GM23338 (cell line): ENCODE results near the gene UGT1A3.

Experiments used
- CREB1 ChIP-seq: fragments of 250-450 bp; sonication (Bioruptor Pico); IDR thresholded peaks from 2 replicates; pipeline ENCODE4 v1.5.0; 2020; ENCODE audit warnings: low read depth, mild to moderate bottlenecking, moderate library complexity
- EZH2 ChIP-seq: fragments of 200-600 bp; sonication (generic); IDR thresholded peaks from one replicate; pipeline ENCODE4 v1.8.0; 2017; ENCODE audit warnings: antibody characterized with exemption, mild to moderate bottlenecking, low read depth; ENCODE audit not compliant: unreplicated experiment
- EZH2phosphoT487 ChIP-seq: fragments of 200-600 bp; sonication (generic); IDR thresholded peaks from one replicate; pipeline ENCODE4 v1.8.1; 2018; ENCODE audit warnings: antibody characterized with exemption; ENCODE audit not compliant: unreplicated experiment
- JUNB ChIP-seq: IDR thresholded peaks from one replicate; pipeline ENCODE4 v1.6.1; 2016; ENCODE audit warnings: antibody characterized with exemption; ENCODE audit not compliant: unreplicated experiment
- NANOG ChIP-seq: IDR thresholded peaks from 2 replicates; pipeline ENCODE4 v1.6.1; 2016; ENCODE audit warnings: antibody characterized with exemption, borderline replicate concordance
- POLR2AphosphoS5 ChIP-seq: IDR thresholded peaks from 2 replicates; pipeline ENCODE4 v1.6.1; 2016; ENCODE audit warnings: antibody characterized with exemption, low read depth
- STAT1 ChIP-seq: IDR thresholded peaks from one replicate; pipeline ENCODE4 v1.6.1; 2016; ENCODE audit warnings: antibody characterized with exemption; ENCODE audit not compliant: unreplicated experiment
- ZNF114 ChIP-seq: fragments of 250-450 bp; sonication (Bioruptor Pico); IDR thresholded peaks from 2 replicates; pipeline ENCODE4 v1.5.0; 2020; ENCODE audit warnings: mild to moderate bottlenecking, moderate library complexity
- ZNF331 ChIP-seq: fragments of 250-450 bp; sonication (Bioruptor Pico); IDR thresholded peaks from 2 replicates; pipeline ENCODE4 v1.5.0; 2020; ENCODE audit warnings: low read depth, mild to moderate bottlenecking, moderate library complexity
- TF ChIP-seq, protein P1 (sequence below), 2 experiments: fragments of 200-600 bp in 1 of 2; sonication (generic) in 1 of 2; conservative IDR thresholded peaks; 2 replicates each; pipeline versions ENCODE4 v1.5.1 to v1.6.1; 2016 to 2017; ENCODE audit warnings: antibody characterized with exemption in 2 of 2, low read depth in 2 of 2, mild to moderate bottlenecking in 2 of 2, moderate library complexity in 1 of 2
- TF ChIP-seq, protein P2 (sequence below): IDR thresholded peaks from 2 replicates; pipeline ENCODE4 v1.6.1; 2016; ENCODE audit warnings: antibody characterized with exemption
- TF ChIP-seq, protein P3 (sequence below): IDR thresholded peaks from one replicate; pipeline ENCODE4 v1.6.1; 2018; ENCODE audit warnings: antibody characterized with exemption; ENCODE audit not compliant: unreplicated experiment
- TF ChIP-seq, protein P4 (sequence below): fragments of 250-450 bp; sonication (Bioruptor Pico); IDR thresholded peaks from 2 replicates; pipeline ENCODE4 v1.5.0; 2020; ENCODE audit warnings: mild to moderate bottlenecking, moderate library complexity

DNA sequence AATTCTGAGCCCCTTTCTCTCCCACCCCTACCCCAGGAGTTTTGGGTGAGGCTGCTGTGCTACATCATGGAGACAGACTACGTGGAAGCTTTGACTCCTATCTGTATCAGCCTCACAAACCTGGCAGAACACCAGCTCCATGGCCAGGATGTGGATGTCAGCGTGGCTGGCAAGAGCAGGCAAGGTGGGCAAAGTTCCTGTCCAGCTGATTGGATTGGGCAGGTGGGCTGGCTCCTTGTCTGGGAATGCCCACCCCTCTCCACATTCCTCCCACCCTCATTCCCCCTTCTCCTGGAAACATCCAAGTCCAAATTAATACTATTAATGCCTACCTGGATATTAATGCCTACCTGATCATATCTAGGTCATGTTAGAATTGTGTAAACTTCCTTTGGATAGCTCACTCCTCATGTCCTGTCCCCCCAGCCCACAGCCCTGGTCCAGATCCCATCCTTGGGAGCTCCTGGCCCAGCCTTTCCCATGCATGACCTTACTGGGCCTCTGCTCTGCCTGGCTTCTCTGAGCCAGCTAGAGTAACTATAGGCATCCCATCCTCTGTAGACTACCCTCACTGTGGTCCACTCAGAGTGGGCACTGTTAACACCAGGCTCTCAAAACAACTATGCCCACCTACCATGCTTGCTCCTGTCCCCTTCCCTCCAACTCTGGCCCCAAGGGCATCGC is 73.4 kb downstream of the UGT1A3 start:
- TF ChIP-seq, protein P1, sequence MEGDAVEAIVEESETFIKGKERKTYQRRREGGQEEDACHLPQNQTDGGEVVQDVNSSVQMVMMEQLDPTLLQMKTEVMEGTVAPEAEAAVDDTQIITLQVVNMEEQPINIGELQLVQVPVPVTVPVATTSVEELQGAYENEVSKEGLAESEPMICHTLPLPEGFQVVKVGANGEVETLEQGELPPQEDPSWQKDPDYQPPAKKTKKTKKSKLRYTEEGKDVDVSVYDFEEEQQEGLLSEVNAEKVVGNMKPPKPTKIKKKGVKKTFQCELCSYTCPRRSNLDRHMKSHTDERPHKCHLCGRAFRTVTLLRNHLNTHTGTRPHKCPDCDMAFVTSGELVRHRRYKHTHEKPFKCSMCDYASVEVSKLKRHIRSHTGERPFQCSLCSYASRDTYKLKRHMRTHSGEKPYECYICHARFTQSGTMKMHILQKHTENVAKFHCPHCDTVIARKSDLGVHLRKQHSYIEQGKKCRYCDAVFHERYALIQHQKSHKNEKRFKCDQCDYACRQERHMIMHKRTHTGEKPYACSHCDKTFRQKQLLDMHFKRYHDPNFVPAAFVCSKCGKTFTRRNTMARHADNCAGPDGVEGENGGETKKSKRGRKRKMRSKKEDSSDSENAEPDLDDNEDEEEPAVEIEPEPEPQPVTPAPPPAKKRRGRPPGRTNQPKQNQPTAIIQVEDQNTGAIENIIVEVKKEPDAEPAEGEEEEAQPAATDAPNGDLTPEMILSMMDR (conservative IDR thresholded peaks at IDR 0.05; ENCODE audit: low read depth in 2 of 2), result no peak
- TF ChIP-seq EZH2phosphoT487, result no peak
- no peak for TF ChIP-seq EZH2
- no peak for TF ChIP-seq POLR2AphosphoS5
- TF ChIP-seq, protein P2, sequence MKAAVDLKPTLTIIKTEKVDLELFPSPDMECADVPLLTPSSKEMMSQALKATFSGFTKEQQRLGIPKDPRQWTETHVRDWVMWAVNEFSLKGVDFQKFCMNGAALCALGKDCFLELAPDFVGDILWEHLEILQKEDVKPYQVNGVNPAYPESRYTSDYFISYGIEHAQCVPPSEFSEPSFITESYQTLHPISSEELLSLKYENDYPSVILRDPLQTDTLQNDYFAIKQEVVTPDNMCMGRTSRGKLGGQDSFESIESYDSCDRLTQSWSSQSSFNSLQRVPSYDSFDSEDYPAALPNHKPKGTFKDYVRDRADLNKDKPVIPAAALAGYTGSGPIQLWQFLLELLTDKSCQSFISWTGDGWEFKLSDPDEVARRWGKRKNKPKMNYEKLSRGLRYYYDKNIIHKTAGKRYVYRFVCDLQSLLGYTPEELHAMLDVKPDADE, result no peak
- TF ChIP-seq CREB1, result no peak
- TF ChIP-seq JUNB, result no peak
- TF ChIP-seq ZNF114 (CRISPR knock-in tag), result no peak
- no peak for TF ChIP-seq NANOG
- TF ChIP-seq, protein P3, sequence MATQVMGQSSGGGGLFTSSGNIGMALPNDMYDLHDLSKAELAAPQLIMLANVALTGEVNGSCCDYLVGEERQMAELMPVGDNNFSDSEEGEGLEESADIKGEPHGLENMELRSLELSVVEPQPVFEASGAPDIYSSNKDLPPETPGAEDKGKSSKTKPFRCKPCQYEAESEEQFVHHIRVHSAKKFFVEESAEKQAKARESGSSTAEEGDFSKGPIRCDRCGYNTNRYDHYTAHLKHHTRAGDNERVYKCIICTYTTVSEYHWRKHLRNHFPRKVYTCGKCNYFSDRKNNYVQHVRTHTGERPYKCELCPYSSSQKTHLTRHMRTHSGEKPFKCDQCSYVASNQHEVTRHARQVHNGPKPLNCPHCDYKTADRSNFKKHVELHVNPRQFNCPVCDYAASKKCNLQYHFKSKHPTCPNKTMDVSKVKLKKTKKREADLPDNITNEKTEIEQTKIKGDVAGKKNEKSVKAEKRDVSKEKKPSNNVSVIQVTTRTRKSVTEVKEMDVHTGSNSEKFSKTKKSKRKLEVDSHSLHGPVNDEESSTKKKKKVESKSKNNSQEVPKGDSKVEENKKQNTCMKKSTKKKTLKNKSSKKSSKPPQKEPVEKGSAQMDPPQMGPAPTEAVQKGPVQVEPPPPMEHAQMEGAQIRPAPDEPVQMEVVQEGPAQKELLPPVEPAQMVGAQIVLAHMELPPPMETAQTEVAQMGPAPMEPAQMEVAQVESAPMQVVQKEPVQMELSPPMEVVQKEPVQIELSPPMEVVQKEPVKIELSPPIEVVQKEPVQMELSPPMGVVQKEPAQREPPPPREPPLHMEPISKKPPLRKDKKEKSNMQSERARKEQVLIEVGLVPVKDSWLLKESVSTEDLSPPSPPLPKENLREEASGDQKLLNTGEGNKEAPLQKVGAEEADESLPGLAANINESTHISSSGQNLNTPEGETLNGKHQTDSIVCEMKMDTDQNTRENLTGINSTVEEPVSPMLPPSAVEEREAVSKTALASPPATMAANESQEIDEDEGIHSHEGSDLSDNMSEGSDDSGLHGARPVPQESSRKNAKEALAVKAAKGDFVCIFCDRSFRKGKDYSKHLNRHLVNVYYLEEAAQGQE, result no peak
- TF ChIP-seq STAT1, result no peak
- no peak for TF ChIP-seq ZNF331 (CRISPR knock-in tag)
- TF ChIP-seq, protein P4, sequence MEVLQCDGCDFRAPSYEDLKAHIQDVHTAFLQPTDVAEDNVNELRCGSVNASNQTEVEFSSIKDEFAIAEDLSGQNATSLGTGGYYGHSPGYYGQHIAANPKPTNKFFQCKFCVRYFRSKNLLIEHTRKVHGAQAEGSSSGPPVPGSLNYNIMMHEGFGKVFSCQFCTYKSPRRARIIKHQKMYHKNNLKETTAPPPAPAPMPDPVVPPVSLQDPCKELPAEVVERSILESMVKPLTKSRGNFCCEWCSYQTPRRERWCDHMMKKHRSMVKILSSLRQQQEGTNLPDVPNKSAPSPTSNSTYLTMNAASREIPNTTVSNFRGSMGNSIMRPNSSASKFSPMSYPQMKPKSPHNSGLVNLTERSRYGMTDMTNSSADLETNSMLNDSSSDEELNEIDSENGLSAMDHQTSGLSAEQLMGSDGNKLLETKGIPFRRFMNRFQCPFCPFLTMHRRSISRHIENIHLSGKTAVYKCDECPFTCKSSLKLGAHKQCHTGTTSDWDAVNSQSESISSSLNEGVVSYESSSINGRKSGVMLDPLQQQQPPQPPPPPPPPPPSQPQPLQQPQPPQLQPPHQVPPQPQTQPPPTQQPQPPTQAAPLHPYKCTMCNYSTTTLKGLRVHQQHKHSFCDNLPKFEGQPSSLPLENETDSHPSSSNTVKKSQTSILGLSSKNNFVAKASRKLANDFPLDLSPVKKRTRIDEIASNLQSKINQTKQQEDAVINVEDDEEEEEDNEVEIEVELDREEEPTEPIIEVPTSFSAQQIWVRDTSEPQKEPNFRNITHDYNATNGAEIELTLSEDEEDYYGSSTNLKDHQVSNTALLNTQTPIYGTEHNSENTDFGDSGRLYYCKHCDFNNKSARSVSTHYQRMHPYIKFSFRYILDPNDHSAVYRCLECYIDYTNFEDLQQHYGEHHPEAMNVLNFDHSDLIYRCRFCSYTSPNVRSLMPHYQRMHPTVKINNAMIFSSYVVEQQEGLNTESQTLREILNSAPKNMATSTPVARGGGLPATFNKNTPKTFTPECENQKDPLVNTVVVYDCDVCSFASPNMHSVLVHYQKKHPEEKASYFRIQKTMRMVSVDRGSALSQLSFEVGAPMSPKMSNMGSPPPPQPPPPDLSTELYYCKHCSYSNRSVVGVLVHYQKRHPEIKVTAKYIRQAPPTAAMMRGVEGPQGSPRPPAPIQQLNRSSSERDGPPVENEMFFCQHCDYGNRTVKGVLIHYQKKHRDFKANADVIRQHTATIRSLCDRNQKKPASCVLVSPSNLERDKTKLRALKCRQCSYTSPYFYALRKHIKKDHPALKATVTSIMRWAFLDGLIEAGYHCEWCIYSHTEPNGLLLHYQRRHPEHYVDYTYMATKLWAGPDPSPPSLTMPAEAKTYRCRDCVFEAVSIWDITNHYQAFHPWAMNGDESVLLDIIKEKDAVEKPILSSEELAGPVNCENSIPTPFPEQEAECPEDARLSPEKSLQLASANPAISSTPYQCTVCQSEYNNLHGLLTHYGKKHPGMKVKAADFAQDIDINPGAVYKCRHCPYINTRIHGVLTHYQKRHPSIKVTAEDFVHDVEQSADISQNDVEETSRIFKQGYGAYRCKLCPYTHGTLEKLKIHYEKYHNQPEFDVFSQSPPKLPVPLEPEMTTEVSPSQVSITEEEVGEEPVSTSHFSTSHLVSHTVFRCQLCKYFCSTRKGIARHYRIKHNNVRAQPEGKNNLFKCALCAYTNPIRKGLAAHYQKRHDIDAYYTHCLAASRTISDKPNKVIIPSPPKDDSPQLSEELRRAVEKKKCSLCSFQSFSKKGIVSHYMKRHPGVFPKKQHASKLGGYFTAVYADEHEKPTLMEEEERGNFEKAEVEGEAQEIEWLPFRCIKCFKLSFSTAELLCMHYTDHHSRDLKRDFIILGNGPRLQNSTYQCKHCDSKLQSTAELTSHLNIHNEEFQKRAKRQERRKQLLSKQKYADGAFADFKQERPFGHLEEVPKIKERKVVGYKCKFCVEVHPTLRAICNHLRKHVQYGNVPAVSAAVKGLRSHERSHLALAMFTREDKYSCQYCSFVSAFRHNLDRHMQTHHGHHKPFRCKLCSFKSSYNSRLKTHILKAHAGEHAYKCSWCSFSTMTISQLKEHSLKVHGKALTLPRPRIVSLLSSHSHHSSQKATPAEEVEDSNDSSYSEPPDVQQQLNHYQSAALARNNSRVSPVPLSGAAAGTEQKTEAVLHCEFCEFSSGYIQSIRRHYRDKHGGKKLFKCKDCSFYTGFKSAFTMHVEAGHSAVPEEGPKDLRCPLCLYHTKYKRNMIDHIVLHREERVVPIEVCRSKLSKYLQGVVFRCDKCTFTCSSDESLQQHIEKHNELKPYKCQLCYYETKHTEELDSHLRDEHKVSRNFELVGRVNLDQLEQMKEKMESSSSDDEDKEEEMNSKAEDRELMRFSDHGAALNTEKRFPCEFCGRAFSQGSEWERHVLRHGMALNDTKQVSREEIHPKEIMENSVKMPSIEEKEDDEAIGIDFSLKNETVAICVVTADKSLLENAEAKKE (CRISPR knock-in tag), result no peak
